Cardiac fibroblast (primary cell): ENCODE results near the gene CLRN2.

ENCODE experiments used
- DNase-seq, 2 donors: peaks; one replicate each; pipeline versions ENCODE4 v3.0.0 to v3.0.0-alpha.2; 2010; ENCODE audit warnings: low read depth in 2 of 2
- H3K4me3 ChIP-seq, 2 donors: replicated peaks in 1 of 2; 1 replicate in 1 of 2; 2 replicates in 1 of 2; pipeline ENCODE4 v1.5.1; 2011; ENCODE audit warnings: low read depth in 2 of 2, low read length in 2 of 2, mild to moderate bottlenecking in 2 of 2, moderate library complexity in 1 of 2
- TF ChIP-seq, protein P1 (sequence below): IDR thresholded peaks from one replicate; pipeline ENCODE4 v1.5.1; 2011; ENCODE audit warnings: low read depth, mild to moderate bottlenecking, low read length, inconsistent platforms

CLRN2 gene

DNA sequence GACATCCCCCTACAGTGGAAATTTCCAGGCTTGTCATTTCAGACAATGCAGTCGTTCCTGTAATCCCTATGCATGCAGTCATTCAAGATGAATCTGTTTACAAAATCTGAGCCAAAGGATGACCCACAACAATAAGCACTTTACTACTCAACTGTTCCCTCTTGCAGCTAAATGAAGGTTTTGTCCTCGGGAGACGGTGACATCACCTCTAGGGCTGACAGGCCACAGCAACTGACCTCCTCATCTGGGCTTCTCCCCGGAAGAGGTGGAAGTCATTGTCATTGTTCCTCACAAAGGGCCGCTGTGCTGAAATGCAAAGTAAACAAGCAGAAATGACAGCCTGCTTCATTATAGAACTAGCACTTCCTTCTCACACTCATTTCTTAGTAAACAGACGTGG lies 29.2 kb downstream of the CLRN2 start:
- DNase-seq: peak in 1 of 2 donors; percentile 51
- TF ChIP-seq, protein P1, sequence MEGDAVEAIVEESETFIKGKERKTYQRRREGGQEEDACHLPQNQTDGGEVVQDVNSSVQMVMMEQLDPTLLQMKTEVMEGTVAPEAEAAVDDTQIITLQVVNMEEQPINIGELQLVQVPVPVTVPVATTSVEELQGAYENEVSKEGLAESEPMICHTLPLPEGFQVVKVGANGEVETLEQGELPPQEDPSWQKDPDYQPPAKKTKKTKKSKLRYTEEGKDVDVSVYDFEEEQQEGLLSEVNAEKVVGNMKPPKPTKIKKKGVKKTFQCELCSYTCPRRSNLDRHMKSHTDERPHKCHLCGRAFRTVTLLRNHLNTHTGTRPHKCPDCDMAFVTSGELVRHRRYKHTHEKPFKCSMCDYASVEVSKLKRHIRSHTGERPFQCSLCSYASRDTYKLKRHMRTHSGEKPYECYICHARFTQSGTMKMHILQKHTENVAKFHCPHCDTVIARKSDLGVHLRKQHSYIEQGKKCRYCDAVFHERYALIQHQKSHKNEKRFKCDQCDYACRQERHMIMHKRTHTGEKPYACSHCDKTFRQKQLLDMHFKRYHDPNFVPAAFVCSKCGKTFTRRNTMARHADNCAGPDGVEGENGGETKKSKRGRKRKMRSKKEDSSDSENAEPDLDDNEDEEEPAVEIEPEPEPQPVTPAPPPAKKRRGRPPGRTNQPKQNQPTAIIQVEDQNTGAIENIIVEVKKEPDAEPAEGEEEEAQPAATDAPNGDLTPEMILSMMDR: no peak
- no peak overlapping the region for H3K4me3 ChIP-seq

DNA sequence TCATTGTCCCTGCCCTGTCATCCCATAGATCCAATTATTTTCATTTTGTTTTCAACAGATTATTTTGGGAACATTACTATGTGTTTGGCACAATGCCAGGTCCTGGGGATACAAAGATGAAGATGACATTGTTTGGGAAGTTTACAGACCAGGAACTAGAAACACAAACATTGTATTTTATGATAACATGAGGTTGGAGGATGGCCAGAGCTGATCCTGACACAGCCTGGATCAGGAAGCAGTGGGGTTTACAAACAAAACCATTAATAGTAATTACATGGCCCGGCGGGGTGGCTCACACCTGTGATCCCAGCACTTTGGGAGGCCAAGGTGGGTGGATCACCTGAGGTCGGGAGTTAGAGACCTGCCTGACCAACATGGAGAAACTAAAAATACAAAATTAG lies 29.9 kb downstream of the CLRN2 start:
- no peak for DNase-seq
- TF ChIP-seq, protein P1: no peak
- no peak overlapping the region for H3K4me3 ChIP-seq

DNA sequence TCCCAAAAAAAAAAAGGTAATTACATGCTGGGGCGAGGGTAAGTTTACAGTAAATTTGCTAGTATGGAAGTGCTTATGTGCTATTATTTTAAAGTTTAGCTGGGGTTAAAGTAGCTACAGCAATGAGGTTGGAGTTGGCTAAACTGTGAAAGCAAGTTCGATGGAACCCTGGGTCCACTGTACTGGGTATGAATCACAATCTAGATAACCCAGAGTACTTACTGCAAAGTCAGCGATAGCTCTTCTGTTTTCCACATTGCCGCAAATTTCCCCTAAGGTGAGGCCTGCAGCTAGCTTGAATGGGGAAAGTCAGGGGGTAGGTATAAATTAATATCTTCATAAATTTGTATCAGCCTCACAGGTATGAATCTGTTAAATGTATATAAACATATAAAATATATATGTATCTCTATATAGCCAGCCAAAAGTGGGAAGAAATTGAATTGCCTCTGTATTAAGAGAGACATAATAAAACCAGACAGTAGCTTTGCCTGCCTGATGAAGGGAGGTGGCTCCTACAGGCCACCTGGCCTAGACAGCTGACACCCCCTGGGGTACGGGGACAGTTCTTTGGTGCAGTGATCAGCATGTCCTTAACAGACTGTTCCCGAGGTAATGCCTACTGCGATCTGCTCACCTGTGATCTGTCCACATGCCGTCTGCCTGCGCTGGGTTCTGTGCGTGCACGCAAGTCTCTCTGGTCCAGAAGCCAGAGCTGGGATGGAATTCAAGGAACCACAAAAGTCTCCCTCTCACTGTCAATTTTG lies 30.6 kb downstream of the CLRN2 start:
- H3K4me3 ChIP-seq: no peak overlapping the region
- TF ChIP-seq, protein P1: no peak
- DNase-seq: no peak

DNA sequence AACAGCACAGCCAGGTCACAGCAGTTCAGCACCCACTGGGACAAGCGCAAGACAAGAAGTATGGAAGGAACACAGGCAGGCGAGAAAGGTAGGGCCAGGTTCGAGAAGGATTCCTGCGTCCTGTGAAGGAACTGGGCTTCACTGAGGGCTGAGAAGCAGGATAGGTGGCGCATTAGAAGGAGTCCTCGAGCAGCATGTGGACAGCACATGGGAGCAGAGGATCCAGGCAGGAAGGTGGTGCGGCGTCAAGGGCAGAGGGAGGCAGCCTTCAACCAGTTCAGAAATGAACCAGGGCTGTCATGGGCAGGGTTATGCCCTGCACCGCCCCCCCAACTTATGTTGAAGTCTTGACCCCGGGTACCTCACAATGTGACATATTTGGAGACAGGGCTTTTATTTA lies 31.3 kb downstream of the CLRN2 start:
- H3K4me3 ChIP-seq: no peak overlapping the region
- no peak for DNase-seq
- TF ChIP-seq, protein P1: no peak

DNA sequence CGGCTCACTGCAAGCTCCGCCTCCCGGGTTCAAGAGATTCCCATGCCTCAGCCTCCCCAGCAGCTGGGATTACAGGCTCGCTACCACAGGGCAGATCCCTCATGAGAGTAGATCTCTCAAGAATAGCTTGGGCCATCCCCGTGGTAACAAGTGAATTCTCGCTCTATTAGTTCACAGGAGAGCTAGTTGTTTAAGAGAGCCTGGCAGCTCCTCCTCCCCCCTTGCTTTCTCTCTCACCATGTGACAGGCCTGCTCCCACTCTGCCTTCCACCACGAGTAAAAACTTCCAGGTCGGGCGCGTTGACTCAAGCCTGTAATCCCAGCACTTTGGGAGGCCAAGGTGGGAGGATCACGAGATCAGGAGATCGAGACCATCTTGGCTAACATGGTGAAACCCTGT lies 31.7 kb downstream of the CLRN2 start:
- H3K4me3 ChIP-seq: no peak overlapping the region
- TF ChIP-seq, protein P1: no peak
- DNase-seq: no peak

DNA sequence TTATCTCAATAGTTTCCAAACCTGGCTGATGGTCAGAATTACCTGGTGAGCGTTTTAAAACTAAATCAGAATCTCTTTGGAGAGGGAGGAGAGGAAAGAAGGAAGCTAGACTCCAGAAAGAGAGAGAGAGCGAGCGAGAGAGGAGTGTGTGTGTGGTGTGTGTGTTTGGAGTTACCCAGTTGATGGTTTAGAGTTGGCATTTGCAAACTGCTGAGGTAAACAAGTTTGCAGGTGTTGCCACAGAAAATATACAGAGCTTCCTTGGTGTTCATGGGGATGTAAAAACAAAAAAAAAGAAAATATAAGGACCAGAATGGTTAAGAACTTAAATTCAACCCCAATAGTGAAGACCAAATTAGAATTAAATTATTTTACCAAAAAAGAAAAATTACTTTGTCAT lies 35.6 kb downstream of the CLRN2 start:
- no peak overlapping the region for H3K4me3 ChIP-seq
- DNase-seq: no peak
- TF ChIP-seq, protein P1: no peak

DNA sequence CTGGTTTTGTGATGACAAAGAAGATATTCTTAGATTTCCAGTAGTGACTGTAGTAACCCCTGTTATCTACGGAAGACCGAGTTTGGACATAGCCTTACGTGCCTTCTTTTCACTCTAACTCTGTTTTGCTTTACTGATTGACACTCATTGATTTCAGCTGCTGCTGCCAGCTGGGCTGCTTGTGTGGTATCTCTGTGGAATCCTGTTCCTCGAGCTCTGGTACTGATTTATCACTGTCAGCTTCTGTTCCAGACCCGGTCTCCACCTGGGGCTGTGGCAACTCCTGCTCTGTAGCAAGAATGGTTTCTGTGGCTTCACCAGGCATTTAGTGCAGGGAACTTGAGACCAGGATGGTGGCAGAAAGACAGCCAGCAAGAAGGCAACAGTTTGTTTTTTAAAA lies 37.5 kb downstream of the CLRN2 start:
- TF ChIP-seq, protein P1: no peak
- H3K4me3 ChIP-seq: no peak overlapping the region
- no peak for DNase-seq
